ENCODE measurements around the gene PNMA8C.

PNMA8C gene

DNA sequence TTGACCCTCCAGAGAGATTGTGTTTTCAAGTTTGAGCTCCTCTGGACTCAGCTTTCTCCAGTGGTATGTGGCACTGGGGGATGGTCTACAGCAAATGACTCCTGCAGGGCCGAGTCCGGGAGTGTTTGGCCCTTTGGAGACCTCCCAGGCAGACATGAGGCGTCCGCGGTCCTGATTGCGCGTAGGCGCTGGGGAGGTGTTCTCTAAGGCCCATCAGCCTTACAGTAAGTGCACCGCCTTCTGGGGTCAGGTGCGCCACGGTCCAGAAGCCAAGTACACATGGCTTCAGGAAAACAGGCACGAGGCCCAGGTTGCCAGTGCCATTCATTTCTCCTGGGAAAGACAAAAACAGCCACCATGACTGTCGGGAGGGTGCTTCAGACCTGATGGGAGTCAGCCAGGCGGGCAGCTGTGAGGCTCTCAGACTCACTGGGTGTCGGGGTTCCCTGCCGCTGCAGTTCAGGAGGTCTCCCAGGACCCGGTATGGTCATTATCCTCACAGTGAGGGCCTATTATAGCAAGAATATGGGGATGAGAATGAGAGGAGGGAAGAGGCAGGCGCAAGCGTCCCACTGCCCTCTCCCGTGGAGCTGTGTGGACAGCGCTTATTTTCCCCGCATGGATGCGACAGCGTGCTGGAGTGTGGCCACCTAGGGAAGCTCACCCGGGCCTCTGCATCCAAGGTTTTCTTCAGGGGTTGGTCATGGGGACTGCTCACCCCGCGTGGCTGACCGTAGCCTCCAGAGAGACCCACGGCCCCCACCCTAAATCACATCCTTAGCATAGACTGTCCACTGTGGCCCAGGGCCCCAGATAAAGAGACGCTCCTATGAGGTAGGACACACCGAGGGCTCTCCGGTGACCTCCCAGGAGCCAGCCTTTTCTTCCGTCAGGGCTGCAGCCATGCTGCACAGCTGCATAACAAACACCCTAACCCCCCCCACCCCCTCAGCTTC lies 37.2 kb downstream of the PNMA8C start:
- TF ChIP-seq FOXM1 (IDR thresholded peaks at IDR 0.05; ENCODE audit: borderline replicate concordance, low read depth) (no peak), RAD21 (IDR thresholded peaks at IDR 0.05; ENCODE audit: low read depth) (no peak), ZBTB7A (IDR thresholded peaks at IDR 0.05; ENCODE audit: low read depth) (no peak), EGR1 (IDR thresholded peaks at IDR 0.05) (no peak), CEBPB (IDR thresholded peaks at IDR 0.05) (no peak), NFIC (IDR thresholded peaks at IDR 0.05) (no peak), TCF12 (IDR thresholded peaks at IDR 0.05; ENCODE audit: low read depth) (no peak), TAF1 (IDR thresholded peaks at IDR 0.05; ENCODE audit: low read depth) (no peak), CREB1 (IDR thresholded peaks at IDR 0.05; ENCODE audit: low read depth) (no peak), TEAD4 (IDR thresholded peaks at IDR 0.05) (no peak), USF1 (IDR thresholded peaks at IDR 0.05) (no peak), YY1 (IDR thresholded peaks at IDR 0.05; ENCODE audit: low read depth) (no peak), EP300 (IDR thresholded peaks at IDR 0.05; ENCODE audit: borderline replicate concordance) (no peak)
- TF ChIP-seq, protein P1, sequence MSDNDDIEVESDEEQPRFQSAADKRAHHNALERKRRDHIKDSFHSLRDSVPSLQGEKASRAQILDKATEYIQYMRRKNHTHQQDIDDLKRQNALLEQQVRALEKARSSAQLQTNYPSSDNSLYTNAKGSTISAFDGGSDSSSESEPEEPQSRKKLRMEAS (IDR thresholded peaks at IDR 0.05) = no peak
- TF ChIP-seq, protein P2, sequence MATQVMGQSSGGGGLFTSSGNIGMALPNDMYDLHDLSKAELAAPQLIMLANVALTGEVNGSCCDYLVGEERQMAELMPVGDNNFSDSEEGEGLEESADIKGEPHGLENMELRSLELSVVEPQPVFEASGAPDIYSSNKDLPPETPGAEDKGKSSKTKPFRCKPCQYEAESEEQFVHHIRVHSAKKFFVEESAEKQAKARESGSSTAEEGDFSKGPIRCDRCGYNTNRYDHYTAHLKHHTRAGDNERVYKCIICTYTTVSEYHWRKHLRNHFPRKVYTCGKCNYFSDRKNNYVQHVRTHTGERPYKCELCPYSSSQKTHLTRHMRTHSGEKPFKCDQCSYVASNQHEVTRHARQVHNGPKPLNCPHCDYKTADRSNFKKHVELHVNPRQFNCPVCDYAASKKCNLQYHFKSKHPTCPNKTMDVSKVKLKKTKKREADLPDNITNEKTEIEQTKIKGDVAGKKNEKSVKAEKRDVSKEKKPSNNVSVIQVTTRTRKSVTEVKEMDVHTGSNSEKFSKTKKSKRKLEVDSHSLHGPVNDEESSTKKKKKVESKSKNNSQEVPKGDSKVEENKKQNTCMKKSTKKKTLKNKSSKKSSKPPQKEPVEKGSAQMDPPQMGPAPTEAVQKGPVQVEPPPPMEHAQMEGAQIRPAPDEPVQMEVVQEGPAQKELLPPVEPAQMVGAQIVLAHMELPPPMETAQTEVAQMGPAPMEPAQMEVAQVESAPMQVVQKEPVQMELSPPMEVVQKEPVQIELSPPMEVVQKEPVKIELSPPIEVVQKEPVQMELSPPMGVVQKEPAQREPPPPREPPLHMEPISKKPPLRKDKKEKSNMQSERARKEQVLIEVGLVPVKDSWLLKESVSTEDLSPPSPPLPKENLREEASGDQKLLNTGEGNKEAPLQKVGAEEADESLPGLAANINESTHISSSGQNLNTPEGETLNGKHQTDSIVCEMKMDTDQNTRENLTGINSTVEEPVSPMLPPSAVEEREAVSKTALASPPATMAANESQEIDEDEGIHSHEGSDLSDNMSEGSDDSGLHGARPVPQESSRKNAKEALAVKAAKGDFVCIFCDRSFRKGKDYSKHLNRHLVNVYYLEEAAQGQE (IDR thresholded peaks at IDR 0.05; ENCODE audit: low read depth) = no peak

GRCh38 chr19:46390866-46391265 lies 37.9 kb downstream of the PNMA8C start:
- TF ChIP-seq YY1 (IDR thresholded peaks at IDR 0.05; ENCODE audit: low read depth) (no peak), FOXM1 (IDR thresholded peaks at IDR 0.05; ENCODE audit: borderline replicate concordance, low read depth) (no peak), USF1 (IDR thresholded peaks at IDR 0.05) (no peak), EGR1 (IDR thresholded peaks at IDR 0.05) (no peak), EP300 (IDR thresholded peaks at IDR 0.05; ENCODE audit: borderline replicate concordance) (no peak), TEAD4 (IDR thresholded peaks at IDR 0.05) (no peak), ZBTB7A (IDR thresholded peaks at IDR 0.05; ENCODE audit: low read depth) (no peak), RAD21 (IDR thresholded peaks at IDR 0.05; ENCODE audit: low read depth) (no peak), TCF12 (IDR thresholded peaks at IDR 0.05; ENCODE audit: low read depth) (no peak)
- TF ChIP-seq, protein P1 (IDR thresholded peaks at IDR 0.05) = no peak

DNA sequence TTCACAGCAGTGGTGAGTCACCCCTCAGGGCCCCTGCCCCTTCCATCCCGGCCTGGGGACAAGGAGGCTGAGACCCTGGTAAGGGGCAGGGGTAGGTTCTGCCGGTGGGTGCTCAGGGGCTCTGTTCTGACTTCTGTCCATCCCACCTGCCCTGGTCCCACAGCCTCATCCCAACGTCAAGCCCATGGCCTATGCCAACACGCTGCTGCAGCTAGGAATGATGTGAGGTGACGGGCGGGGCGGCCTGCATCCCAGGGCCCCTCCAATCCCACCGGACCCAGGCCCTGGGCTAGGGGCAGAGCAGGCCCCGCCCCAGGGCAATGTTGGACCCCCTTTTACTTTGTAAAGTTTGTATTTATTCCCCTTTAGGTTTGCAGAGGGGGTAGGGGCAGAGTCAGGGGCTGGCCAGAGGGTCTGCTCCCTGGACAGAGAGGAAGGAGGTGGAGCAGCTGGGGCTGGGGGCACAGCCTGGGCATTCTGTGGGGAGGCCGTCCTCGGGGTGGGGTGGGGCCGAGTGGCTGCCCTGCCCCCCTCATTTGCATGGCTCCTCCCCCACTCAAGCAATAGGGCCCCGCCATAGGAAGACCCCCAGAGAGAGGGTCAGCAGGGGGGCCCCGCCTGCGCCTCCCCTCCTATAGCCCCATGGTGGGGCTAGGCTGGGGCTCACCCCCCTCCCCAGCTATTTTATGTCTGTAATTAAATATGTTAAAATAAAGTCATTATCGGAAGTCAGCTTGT lies 38.4 kb downstream of the PNMA8C start:
- TF ChIP-seq EGR1 (IDR thresholded peaks at IDR 0.05) (no peak), NFIC (IDR thresholded peaks at IDR 0.05) (no peak), ZBTB7A (IDR thresholded peaks at IDR 0.05; ENCODE audit: low read depth) (no peak), TAF1 (IDR thresholded peaks at IDR 0.05; ENCODE audit: low read depth) (no peak), RAD21 (IDR thresholded peaks at IDR 0.05; ENCODE audit: low read depth) (no peak), EP300 (IDR thresholded peaks at IDR 0.05; ENCODE audit: borderline replicate concordance) (no peak), CREB1 (IDR thresholded peaks at IDR 0.05; ENCODE audit: low read depth) (no peak), CEBPB (IDR thresholded peaks at IDR 0.05) (no peak), TCF12 (IDR thresholded peaks at IDR 0.05; ENCODE audit: low read depth) (no peak), FOXM1 (IDR thresholded peaks at IDR 0.05; ENCODE audit: borderline replicate concordance, low read depth) (no peak), TEAD4 (IDR thresholded peaks at IDR 0.05) (no peak), USF1 (IDR thresholded peaks at IDR 0.05) (no peak), YY1 (IDR thresholded peaks at IDR 0.05; ENCODE audit: low read depth) (no peak)
- TF ChIP-seq, protein P2 (IDR thresholded peaks at IDR 0.05; ENCODE audit: low read depth) = no peak
- TF ChIP-seq, protein P1 (IDR thresholded peaks at IDR 0.05) = no peak

Data from Ishikawa (cell line).